OCI-LY1 (cell line): ENCODE measurements around the gene C3orf62.

Experiments
- H2AFZ ChIP-seq: fragments of 200-600 bp; sonication (generic), shearing (Covaris generic); 2 replicates; pipeline ENCODE4 v1.6.0; 2014; ENCODE audit warnings: antibody characterized with exemption, mild to moderate bottlenecking, low read length
- H3F3A ChIP-seq: fragments of 200-600 bp; sonication (generic), shearing (Covaris generic); 2 replicates; pipeline ENCODE4 v1.6.0; 2014; ENCODE audit warnings: mild to moderate bottlenecking, antibody characterized with exemption, low read length, moderate library complexity; ENCODE audit not compliant: insufficient read depth
- H3K27ac ChIP-seq: fragments of 200-600 bp; sonication (generic); 2 replicates; pipeline ENCODE4 v1.5.1; 2014; ENCODE audit warnings: low read length, mixed run types, mild to moderate bottlenecking, low read depth; ENCODE audit not compliant: poor library complexity, severe bottlenecking
- H3K27me3 ChIP-seq: fragments of 200-600 bp; sonication (generic); 2 replicates; pipeline ENCODE4 v1.6.0; 2014; ENCODE audit warnings: antibody characterized with exemption, mild to moderate bottlenecking, low read length, moderate library complexity; ENCODE audit not compliant: insufficient read depth
- H3K36me3 ChIP-seq: fragments of 200-600 bp; sonication (generic); 2 replicates; pipeline ENCODE4 v1.6.1; 2014; ENCODE audit warnings: mild to moderate bottlenecking, antibody characterized with exemption, low read length, moderate library complexity, mixed read lengths; ENCODE audit not compliant: insufficient read depth
- H3K4me1 ChIP-seq: fragments of 200-600 bp; sonication (generic); 2 replicates; pipeline ENCODE4 v1.5.1; 2014; ENCODE audit warnings: mild to moderate bottlenecking, low read length, moderate library complexity; ENCODE audit not compliant: insufficient read depth, severe bottlenecking
- H3K4me2 ChIP-seq: fragments of 200-600 bp; sonication (generic), shearing (Covaris generic); 2 replicates; pipeline ENCODE4 v1.6.1; 2014; ENCODE audit warnings: low read length
- H3K4me3 ChIP-seq: fragments of 200-600 bp; sonication (generic); 2 replicates; pipeline ENCODE4 v1.5.1; 2014; ENCODE audit warnings: low read length, low read depth, mild to moderate bottlenecking, mixed read lengths; ENCODE audit not compliant: poor library complexity, severe bottlenecking
- H3K79me2 ChIP-seq: fragments of 200-600 bp; shearing (Covaris generic); 2 replicates; pipeline ENCODE4 v1.6.1; 2016; ENCODE audit warnings: mixed run types, low read length, mixed read lengths; ENCODE audit not compliant: insufficient read depth
- H3K9ac ChIP-seq: fragments of 200-600 bp; sonication (generic), shearing (Covaris generic); 2 replicates; pipeline ENCODE4 v1.6.1; 2014; ENCODE audit warnings: mild to moderate bottlenecking, low read length, mixed read lengths
- H3K9me2 ChIP-seq: fragments of 200-600 bp; sonication (generic), shearing (Covaris generic); 2 replicates; pipeline ENCODE4 v1.6.1; 2014; ENCODE audit warnings: low read depth, mild to moderate bottlenecking, low read length, mixed read lengths
- H3K9me3 ChIP-seq: fragments of 200-600 bp; shearing (Covaris generic); 2 replicates; pipeline ENCODE4 v1.6.1; 2014; ENCODE audit warnings: low read length, mixed read lengths
- H4K20me1 ChIP-seq: fragments of 200-600 bp; sonication (generic), shearing (Covaris generic); 2 replicates; pipeline ENCODE4 v1.6.0; 2016; ENCODE audit warnings: mild to moderate bottlenecking, low read length; ENCODE audit not compliant: insufficient read depth
- EZH2 ChIP-seq: fragments of 200-600 bp; sonication (generic), shearing (Covaris generic); IDR thresholded peaks from 2 replicates; pipeline ENCODE4 v1.8.0; 2017; ENCODE audit warnings: borderline replicate concordance, mixed run types, mild to moderate bottlenecking, antibody characterized with exemption, low read length, moderate library complexity, mixed read lengths
- TF ChIP-seq, protein P1 (sequence below): fragments of 200-600 bp; sonication (generic), shearing (Covaris generic); IDR thresholded peaks from 2 replicates; pipeline ENCODE4 v1.5.1; 2017; ENCODE audit warnings: mild to moderate bottlenecking, antibody characterized with exemption, low read length, moderate library complexity, mixed read lengths

The C3orf62 gene

DNA sequence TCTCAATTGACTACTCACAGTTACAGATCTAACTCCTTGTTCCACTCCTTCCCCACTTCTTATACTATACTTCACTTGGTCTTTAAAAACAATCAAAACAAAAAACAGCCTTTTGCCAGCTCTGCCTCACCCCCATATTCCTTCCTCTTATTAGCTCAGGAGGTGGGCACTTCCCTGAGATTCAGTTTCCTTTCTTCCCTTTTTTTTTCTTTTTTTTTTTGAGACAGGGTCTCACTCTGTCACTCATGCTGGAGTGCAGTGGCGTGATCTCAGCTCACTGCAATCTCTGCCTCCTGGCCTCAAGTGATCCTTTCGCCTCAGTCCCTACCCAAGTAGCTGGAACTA, 6.9 kb downstream of the C3orf62 start:
- Histone ChIP-seq H3K9ac (no peak overlapping the region), H3K36me3 (peaks cover 8% of the 10 kb centered on the region; the same call in 1 of the 2 replicates), H3K27ac (no peak overlapping the region), H3K9me2 (no peaks in the 10 kb centered on the region), H3K4me1 (no peaks in the 10 kb centered on the region), H3K9me3 (no peaks in the 10 kb centered on the region), H3F3A (no peaks in the 10 kb centered on the region), H2AFZ (no peak overlapping the region), H3K4me2 (no peak overlapping the region), H3K79me2 (no peaks in the 10 kb centered on the region), H4K20me1 (no peaks in the 10 kb centered on the region), H3K27me3 (no peaks in the 10 kb centered on the region), H3K4me3 (no peak overlapping the region)
- TF ChIP-seq, protein P1, sequence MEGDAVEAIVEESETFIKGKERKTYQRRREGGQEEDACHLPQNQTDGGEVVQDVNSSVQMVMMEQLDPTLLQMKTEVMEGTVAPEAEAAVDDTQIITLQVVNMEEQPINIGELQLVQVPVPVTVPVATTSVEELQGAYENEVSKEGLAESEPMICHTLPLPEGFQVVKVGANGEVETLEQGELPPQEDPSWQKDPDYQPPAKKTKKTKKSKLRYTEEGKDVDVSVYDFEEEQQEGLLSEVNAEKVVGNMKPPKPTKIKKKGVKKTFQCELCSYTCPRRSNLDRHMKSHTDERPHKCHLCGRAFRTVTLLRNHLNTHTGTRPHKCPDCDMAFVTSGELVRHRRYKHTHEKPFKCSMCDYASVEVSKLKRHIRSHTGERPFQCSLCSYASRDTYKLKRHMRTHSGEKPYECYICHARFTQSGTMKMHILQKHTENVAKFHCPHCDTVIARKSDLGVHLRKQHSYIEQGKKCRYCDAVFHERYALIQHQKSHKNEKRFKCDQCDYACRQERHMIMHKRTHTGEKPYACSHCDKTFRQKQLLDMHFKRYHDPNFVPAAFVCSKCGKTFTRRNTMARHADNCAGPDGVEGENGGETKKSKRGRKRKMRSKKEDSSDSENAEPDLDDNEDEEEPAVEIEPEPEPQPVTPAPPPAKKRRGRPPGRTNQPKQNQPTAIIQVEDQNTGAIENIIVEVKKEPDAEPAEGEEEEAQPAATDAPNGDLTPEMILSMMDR: no peak
- TF ChIP-seq EZH2: no peak

DNA sequence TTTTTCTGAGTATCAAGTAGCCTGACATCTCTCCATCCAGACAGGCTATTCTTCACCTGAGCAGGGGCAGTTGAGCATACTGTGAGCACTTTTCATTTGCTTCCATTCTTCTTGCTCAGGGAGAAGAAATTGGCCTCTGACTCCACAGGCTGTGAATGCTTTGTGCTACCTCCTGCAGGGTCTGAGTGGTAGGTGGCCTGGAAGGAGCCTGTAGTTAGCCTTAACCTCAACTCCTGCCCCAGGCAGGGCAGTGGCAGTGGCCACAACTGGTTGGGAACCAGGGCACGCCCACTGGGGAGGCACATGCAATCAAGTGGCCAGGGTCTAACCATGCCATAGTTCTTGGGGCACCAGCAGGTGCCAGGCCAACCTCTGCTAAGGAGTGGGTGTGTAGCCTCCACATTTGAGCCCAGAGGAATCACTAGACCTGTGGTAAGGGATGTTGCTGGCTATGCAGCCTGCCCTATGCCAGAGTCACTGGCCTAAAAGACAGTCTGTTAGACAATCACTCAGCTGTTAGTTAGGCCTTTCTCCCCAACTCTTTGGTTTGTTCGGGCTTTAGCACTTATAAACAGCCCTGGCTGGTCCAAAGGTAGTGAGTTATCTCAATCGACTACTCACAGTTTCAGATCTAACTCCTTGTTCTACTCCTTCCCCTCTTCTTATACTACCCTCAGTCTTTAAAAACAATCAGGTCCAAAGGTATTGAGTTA, 7.4 kb downstream of the C3orf62 start:
- Histone ChIP-seq H3K4me2 (no peak overlapping the region), H3K9me2 (no peaks in the 10 kb centered on the region), H3K9me3 (no peaks in the 10 kb centered on the region), H3K27me3 (no peaks in the 10 kb centered on the region), H3F3A (no peaks in the 10 kb centered on the region), H3K27ac (no peak overlapping the region), H4K20me1 (no peaks in the 10 kb centered on the region), H3K36me3 (peaks cover 8% of the 10 kb centered on the region; the same call in 1 of the 2 replicates), H2AFZ (no peak overlapping the region), H3K4me3 (no peak overlapping the region), H3K79me2 (no peaks in the 10 kb centered on the region), H3K9ac (no peak overlapping the region), H3K4me1 (no peaks in the 10 kb centered on the region)
- no peak for TF ChIP-seq EZH2
- TF ChIP-seq, protein P1: no peak

GRCh38 chr3:49266410-49267095, 10.5 kb downstream of the C3orf62 start:
- no peak overlapping the region for H3K9ac ChIP-seq
- peaks cover 8% of the 10 kb centered on the region; the same call in 1 of the 2 replicates for H3K36me3 ChIP-seq
- no peak overlapping the region for H3K4me2 ChIP-seq
- H4K20me1 ChIP-seq: no peaks in the 10 kb centered on the region
- TF ChIP-seq EZH2: no peak
- TF ChIP-seq, protein P1: no peak
- no peaks in the 10 kb centered on the region for H3K9me2 ChIP-seq
- H3K79me2 ChIP-seq: no peaks in the 10 kb centered on the region
- H3F3A ChIP-seq: no peaks in the 10 kb centered on the region
- H3K27ac ChIP-seq: no peak overlapping the region
- no peaks in the 10 kb centered on the region for H3K4me1 ChIP-seq
- H3K27me3 ChIP-seq: no peaks in the 10 kb centered on the region
- no peak overlapping the region for H2AFZ ChIP-seq
- no peak overlapping the region for H3K4me3 ChIP-seq
- no peaks in the 10 kb centered on the region for H3K9me3 ChIP-seq
